Lung microvascular endothelial cell (primary cell): ENCODE measurements around the gene GRN. TPM values are rescaled to one million over a fixed set of nuclear protein-coding genes. Genes with fewer than 3 reads are reported as not detected.
"Not testable (repeated sequence)": the region's sequence is repeated elsewhere in the genome, so short reads cannot be mapped to it uniquely, and the experiment has no call there.

Experiments used
- DNase-seq, 2 donors: peaks; one replicate each; pipeline versions ENCODE4 v3.0.0 to v3.0.0-alpha.2; 2010; ENCODE audit warnings: low read depth in 2 of 2
- total RNA-seq: library from RNA; depleted of rRNA; stranded (reverse); fragments of >200 nt; gene quantifications from 2 replicates; pipeline ENCODE4 v1.2.1, GENCODE V29; 2014

The GRN gene
- total RNA-seq, 1 donor from 2014 or later, result 473 TPM

GRCh38 chr17:44321246-44322120 lies 23.6 kb upstream of the GRN start:
- DNase-seq, result no peak

- DNase-seq, result no peak
Measured at GRCh38 chr17:44322236-44322895, 22.7 kb upstream of the GRN start.

- no peak for DNase-seq
Measured at GRCh38 chr17:44323359-44324091, 21.6 kb upstream of the GRN start.

- DNase-seq, result peak in 1 of 2 donors; percentile 16
Measured at GRCh38 chr17:44324092-44324570, 21.0 kb upstream of the GRN start.

- peak; percentile 96 to 97 for DNase-seq
Measured at GRCh38 chr17:44324571-44325275, 20.4 kb upstream of the GRN start, which contains the start of gene SLC25A39. Gene SLC25A39, minus strand, starts transcription at chr17:44324823. Its CDS starts 1,261 bp downstream, at chr17:44323562.

GRCh38 chr17:44326861-44327444 lies 18.1 kb upstream of the GRN start:
- peak; percentile 98 for DNase-seq

GRCh38 chr17:44327715-44328449 lies 17.2 kb upstream of the GRN start:
- DNase-seq, result no peak

- not testable (repeated sequence) for DNase-seq
Measured at GRCh38 chr17:44329516-44329915, 15.6 kb upstream of the GRN start.

- DNase-seq, result not testable (repeated sequence)
Measured at GRCh38 chr17:44330263-44330662, 14.8 kb upstream of the GRN start.

- DNase-seq, result peak; percentile 75 to 88
Measured at GRCh38 chr17:44331249-44331760, 13.8 kb upstream of the GRN start.

- DNase-seq, result no peak
Measured at GRCh38 chr17:44333371-44333770, 11.7 kb upstream of the GRN start.

GRCh38 chr17:44334315-44334714 lies 10.8 kb upstream of the GRN start:
- DNase-seq, result no peak

GRCh38 chr17:44334727-44335126 lies 10.4 kb upstream of the GRN start:
- no peak for DNase-seq

GRCh38 chr17:44335564-44335963 lies 9.5 kb upstream of the GRN start:
- no peak for DNase-seq

GRCh38 chr17:44335968-44336367 lies 9.1 kb upstream of the GRN start:
- DNase-seq, result no peak

- DNase-seq, result no peak
Measured at GRCh38 chr17:44338702-44339101, 6.4 kb upstream of the GRN start.

- not testable (repeated sequence) for DNase-seq
Measured at GRCh38 chr17:44340553-44340952, 4.5 kb upstream of the GRN start.

- DNase-seq, result no peak
Measured at GRCh38 chr17:44343510-44344209, 1.4 kb upstream of the GRN start.

- DNase-seq, result peak; percentile 80 to 83
Measured at GRCh38 chr17:44345454-44346026, 438 bp downstream of the GRN start.
